ENCODE data around the gene PTPRT.

PTPRT gene

DNA sequence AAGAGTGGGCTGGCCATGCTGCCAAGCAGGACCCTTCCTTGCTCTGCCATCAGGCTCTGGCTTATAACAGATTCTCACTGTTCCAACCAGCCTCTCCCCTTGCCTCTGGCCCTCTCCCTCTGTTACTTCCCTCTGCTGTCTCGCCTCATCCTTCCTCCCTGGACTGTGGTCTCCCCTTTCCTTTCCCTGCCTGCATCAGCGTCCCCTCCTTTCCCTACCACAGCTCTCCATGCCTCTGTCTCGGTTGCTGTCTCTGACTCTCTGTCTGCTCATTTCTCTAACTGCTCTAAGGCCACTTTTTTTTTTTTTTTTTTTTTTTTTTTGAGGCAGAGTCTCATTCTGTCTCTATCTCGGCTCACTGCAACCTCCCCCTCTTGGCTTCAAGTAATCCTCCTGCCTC, 173.4 kb downstream of the PTPRT start:
- no peak for DNase-seq

- no peak for DNase-seq
Measured at GRCh38 chr20:43015566-43015965, 174.1 kb downstream of the PTPRT start.

- DNase-seq: no peak
Measured at GRCh38 chr20:43014206-43014605, 175.5 kb downstream of the PTPRT start.

DNA sequence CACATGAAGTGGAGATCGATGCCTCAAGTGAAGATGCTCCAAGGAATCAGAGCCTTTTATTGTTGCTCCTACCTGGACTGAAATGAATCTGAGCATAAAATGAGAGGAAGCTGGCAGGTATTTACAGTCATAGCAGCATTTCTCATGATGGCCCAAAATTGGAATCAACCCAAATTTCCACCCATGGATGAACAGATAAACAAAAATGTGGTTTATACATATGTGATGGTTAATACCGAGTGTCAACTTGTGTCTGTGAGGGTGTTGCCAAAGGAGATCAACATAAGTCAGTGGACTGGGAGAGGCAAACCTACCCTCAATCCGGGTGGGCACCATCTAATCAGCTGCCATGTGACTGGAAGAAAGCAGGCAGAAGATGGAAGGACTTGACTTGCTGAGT, 178.2 kb downstream of the PTPRT start:
- DNase-seq: no peak

GRCh38 chr20:43009532-43009931, 180.2 kb downstream of the PTPRT start:
- no peak for DNase-seq

- DNase-seq: no peak
Measured at GRCh38 chr20:43007525-43007924, 182.2 kb downstream of the PTPRT start.

DNA sequence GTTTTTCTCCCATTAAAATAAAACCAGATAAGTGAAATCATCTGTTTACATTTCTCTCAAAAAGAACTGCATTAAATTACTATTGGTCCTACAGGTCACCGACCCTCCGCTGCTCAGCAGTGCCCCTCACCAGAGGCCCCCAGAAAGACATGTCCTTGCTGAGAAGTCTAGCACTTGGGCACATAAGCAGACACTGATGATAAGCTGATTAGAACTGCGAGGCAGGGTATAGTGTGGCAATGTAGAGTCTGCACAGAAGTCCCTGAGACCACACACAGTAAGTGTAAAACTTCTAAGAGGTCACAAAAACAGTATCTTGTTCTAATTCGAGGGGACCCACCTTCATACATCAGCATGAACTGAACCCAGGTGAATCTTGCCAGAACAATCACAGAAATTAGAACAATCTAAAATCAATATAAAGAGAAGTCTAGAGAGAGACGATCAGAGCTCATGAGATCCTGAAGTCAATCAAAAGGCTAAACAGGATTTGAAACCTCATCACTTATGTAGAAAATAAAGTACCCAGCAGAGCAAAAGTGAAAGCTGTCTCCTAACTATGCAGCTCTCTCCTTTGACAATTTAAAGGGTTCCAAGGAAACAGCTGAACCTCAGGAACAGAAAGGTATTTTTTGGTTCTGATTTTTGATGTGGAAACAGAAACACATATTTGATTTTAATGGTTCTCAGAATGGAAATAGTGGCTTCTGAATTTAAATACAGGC, 182.9 kb downstream of the PTPRT start:
- no peak for DNase-seq

DNA sequence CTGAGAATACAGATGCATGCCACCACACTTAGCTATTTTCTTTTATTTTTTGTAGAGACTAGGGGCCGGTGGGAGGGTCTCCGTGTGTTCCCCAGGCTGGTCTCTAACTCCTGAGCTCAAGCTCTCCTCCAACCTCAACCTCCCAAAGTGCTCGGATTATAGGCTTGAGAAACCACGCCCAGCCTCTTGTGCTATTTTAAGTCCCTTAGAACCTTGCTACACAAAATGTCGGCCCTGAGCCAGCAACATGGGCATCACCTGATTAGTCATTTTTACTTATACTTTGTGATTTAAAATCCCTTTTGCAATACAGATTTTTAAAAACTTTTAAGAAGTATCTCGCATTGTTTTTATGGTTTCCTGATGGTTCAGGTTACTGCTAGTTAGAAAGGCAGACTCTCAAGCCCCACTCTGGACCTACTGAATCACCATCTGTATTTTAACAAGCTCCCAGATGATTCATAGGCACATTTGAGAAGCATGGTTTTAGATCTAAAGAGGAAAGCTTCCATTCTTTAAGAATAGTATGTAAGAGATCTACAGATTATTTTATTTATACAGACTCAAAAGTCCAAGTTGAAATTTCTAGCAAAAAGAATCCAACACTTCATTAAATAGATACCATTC, 186.3 kb downstream of the PTPRT start:
- DNase-seq: no peak

DNA sequence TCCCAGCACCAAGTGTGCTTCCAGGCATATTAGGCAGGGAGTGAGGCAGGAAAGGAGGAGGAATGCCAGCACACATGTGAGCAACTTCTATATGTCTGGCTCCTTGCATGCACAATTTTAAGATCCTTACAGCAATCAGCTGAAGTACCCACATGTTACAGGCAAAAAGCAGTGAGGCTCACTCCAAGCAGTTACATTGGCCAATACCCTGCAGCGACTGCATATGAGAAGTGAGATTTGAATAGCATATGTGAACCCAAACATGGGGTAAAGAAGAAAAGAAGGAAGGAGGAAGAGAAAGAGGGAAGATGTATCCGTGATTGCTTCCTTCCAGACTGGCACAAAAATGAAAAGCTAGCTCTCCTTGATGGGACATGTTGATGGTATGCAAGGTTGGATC, 193.6 kb downstream of the PTPRT start:
- no peak for DNase-seq

- DNase-seq: no peak
Measured at GRCh38 chr20:42988319-42988718, 201.4 kb downstream of the PTPRT start.

GRCh38 chr20:42987376-42988114, 202.2 kb downstream of the PTPRT start:
- DNase-seq: no peak

DNA sequence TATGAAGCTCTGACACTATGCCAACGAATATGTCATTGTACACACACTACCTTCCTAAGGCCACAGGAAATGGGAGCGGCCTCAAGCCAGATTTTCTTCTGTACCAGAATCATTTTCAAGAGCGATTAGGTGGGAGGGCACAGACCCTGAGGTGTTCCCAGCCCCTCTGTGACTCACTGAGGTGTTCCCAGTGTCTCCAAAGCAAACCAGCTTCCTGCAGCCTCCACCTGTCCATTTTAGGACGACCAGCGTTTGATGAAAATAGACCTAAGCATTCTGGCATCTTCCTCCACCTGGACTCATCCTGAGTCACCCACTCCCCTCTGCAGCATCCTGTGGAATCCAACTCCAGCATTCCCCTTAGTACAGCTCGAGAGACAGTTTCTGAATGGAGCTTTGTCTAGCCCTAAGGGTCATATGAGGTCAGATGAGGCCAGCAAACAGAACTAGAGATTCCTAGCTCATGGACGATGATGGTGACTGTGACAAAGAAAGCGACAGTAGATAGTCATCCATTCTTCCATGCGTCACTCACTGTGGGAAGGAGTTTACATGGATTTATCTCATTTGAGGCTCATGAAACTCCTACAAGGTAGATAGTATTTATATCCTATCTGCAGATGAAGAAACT, 203.4 kb downstream of the PTPRT start:
- no peak for DNase-seq

- DNase-seq: no peak
Measured at GRCh38 chr20:42985628-42986027, 204.1 kb downstream of the PTPRT start.

DNA sequence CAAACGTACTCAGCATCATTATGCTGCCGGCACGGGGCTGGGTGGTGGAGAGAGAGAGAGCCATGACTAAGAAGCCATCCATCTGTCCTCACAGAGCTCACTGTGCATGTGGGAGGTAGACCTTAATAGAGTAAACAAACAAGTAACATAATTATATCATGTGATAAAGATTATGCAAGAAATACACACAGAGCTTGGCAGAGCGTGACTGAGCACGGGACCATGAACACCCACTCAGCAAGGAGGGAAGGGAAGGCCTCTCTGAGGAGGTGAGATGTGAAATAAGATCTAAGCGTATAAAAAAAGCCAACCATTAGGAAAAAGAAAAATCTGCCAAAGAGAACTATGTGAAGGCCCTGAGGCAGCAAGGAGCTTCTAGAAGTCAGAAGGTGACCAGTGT, 207.5 kb downstream of the PTPRT start:
- no peak for DNase-seq

GRCh38 chr20:42981253-42981652, 208.5 kb downstream of the PTPRT start:
- no peak for DNase-seq

- no peak for DNase-seq
Measured at GRCh38 chr20:42979720-42980119, 210.0 kb downstream of the PTPRT start.

- DNase-seq: no peak
Measured at GRCh38 chr20:42978184-42978974, 211.3 kb downstream of the PTPRT start.

DNA sequence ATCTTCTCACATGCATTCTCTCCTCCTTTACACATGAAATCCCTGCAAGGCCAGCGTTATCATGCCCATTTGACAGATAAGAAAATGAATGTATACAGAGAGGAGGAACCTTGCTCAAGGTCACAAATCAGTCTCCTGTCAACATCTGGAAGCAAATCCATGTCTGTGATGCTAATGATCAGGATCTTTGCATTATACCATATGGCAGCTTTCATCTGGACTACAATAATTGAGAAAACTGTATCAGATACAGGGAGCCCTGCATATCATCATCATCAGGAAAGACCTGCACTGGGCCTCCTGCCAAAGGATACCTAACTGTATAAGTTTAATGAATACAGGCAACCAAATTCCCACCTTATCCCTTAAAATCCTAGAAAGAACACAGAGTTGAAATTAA, 213.7 kb downstream of the PTPRT start:
- no peak for DNase-seq

DNA sequence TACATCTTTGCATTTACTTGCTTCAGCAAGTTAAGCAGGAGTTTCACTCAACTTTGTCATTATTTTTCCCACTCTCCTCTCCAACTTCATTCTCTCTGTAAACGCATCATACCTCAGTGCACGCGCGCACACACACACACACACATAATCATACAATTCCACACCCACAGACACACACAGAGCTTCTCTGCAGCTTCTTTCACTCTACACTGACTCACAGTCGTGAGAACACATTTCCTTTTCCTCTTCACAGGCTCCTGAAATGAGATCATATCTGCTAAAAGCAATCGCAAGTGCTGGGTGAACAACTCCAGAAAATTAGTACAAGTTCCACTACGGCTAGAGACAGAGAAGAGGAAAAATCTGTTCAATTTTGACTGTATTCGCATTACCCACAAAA, 215.4 kb downstream of the PTPRT start:
- DNase-seq: no peak

GRCh38 chr20:42972591-42972990, 217.1 kb downstream of the PTPRT start:
- no peak for DNase-seq

DNA sequence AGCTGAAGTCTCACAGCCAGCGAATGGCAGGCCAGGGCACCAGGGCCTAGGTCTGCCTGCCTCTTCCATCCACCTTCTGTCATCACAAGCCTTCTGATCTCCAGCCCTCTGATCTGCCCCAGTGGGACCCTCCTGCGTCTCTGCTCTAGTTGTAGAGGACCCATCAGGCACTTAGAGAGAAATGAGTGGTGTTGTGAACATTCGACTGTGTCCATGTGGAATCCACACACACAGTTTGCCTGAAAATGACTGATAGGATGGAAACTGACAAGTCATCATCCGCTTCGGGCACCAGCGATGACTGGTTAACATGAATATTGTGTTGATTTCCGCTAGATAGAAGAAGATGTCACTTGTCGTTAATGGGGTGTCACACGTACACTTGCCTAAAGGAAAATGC, 221.0 kb downstream of the PTPRT start:
- DNase-seq: no peak

DNA sequence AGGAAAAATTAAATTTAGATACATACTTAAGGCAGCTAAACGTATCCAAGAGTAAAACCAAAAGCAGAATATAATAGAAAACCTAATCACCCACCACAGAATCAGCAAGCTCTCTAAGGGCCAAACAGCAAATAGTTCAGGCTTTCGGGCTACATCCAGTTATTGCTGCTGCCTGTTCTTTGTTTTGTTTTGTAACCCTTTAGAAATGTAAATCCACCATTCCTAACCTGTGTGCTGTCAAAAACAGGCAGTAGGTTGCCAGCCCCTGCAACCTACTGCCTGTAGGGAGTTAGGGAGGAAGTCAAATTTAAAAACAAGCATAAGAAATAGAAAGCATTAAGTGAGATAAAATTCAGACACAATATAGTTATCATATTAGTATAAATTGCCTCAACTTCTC, 225.9 kb downstream of the PTPRT start:
- no peak for DNase-seq

DNA sequence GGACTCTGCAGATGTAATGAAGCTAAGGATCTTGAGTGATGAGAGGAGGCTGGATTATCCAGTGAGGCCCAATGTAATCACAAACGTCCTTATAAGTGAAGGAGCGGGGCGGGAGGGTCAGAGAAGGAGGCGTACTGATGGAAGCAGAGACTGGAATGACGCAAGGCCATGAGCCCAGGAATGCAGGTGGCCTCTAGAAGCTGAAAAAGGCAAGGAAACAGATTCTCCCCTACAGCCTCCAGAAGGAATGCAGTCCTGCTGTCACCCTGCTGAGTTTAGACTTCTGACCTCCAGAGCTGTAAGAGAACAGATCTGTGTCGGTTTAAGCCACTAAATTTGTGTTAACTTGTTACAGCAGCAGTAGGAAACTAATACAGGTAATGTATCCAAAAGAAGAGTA, 227.9 kb downstream of the PTPRT start:
- DNase-seq: no peak

Data from CD4-positive, alpha-beta T cell treated with Interleukin-4 for 4 hours (primary cell).